ENCODE results near the gene SLC6A6.

- TF ChIP-seq POLR2AphosphoS5 (IDR thresholded peaks at IDR 0.05; ENCODE audit: low read depth, low read length) (no peak), MXI1 (IDR thresholded peaks at IDR 0.05; ENCODE audit: low read depth, low read length) (no peak), EP300 (IDR thresholded peaks at IDR 0.05; ENCODE audit: borderline replicate concordance in 1 of 2, low read depth in 1 of 2, low read length in 1 of 2) (no peak), ELF1 (IDR thresholded peaks at IDR 0.05) (no peak), EZH2phosphoT487 (IDR thresholded peaks at IDR 0.05; ENCODE audit: borderline replicate concordance, low read depth) (no peak), CHD2 (IDR thresholded peaks at IDR 0.05; ENCODE audit: low read length, partially characterized antibody) (no peak), RAD21 (IDR thresholded peaks at IDR 0.05; ENCODE audit: low read length) (no peak), GABPA (IDR thresholded peaks at IDR 0.05; ENCODE audit: low read depth) (no peak), TCF12 (IDR thresholded peaks at IDR 0.05) (no peak), RFX5 (IDR thresholded peaks at IDR 0.05; ENCODE audit: low read length) (no peak)
- TF ChIP-seq, protein P1, sequence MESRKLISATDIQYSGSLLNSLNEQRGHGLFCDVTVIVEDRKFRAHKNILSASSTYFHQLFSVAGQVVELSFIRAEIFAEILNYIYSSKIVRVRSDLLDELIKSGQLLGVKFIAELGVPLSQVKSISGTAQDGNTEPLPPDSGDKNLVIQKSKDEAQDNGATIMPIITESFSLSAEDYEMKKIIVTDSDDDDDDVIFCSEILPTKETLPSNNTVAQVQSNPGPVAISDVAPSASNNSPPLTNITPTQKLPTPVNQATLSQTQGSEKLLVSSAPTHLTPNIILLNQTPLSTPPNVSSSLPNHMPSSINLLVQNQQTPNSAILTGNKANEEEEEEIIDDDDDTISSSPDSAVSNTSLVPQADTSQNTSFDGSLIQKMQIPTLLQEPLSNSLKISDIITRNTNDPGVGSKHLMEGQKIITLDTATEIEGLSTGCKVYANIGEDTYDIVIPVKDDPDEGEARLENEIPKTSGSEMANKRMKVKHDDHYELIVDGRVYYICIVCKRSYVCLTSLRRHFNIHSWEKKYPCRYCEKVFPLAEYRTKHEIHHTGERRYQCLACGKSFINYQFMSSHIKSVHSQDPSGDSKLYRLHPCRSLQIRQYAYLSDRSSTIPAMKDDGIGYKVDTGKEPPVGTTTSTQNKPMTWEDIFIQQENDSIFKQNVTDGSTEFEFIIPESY (IDR thresholded peaks at IDR 0.05; ENCODE audit: borderline replicate concordance, low read depth): no peak
- TF ChIP-seq, protein P2, sequence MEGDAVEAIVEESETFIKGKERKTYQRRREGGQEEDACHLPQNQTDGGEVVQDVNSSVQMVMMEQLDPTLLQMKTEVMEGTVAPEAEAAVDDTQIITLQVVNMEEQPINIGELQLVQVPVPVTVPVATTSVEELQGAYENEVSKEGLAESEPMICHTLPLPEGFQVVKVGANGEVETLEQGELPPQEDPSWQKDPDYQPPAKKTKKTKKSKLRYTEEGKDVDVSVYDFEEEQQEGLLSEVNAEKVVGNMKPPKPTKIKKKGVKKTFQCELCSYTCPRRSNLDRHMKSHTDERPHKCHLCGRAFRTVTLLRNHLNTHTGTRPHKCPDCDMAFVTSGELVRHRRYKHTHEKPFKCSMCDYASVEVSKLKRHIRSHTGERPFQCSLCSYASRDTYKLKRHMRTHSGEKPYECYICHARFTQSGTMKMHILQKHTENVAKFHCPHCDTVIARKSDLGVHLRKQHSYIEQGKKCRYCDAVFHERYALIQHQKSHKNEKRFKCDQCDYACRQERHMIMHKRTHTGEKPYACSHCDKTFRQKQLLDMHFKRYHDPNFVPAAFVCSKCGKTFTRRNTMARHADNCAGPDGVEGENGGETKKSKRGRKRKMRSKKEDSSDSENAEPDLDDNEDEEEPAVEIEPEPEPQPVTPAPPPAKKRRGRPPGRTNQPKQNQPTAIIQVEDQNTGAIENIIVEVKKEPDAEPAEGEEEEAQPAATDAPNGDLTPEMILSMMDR (IDR thresholded peaks at IDR 0.05): no peak
- TF ChIP-seq, protein P3, sequence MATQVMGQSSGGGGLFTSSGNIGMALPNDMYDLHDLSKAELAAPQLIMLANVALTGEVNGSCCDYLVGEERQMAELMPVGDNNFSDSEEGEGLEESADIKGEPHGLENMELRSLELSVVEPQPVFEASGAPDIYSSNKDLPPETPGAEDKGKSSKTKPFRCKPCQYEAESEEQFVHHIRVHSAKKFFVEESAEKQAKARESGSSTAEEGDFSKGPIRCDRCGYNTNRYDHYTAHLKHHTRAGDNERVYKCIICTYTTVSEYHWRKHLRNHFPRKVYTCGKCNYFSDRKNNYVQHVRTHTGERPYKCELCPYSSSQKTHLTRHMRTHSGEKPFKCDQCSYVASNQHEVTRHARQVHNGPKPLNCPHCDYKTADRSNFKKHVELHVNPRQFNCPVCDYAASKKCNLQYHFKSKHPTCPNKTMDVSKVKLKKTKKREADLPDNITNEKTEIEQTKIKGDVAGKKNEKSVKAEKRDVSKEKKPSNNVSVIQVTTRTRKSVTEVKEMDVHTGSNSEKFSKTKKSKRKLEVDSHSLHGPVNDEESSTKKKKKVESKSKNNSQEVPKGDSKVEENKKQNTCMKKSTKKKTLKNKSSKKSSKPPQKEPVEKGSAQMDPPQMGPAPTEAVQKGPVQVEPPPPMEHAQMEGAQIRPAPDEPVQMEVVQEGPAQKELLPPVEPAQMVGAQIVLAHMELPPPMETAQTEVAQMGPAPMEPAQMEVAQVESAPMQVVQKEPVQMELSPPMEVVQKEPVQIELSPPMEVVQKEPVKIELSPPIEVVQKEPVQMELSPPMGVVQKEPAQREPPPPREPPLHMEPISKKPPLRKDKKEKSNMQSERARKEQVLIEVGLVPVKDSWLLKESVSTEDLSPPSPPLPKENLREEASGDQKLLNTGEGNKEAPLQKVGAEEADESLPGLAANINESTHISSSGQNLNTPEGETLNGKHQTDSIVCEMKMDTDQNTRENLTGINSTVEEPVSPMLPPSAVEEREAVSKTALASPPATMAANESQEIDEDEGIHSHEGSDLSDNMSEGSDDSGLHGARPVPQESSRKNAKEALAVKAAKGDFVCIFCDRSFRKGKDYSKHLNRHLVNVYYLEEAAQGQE (IDR thresholded peaks at IDR 0.05; ENCODE audit: low read depth, low read length): no peak
These were observed 94.9 kb downstream of the SLC6A6 start for GRCh38 chr3:14497321-14497720.

Data from SK-N-SH (cell line).